Adrenal gland (tissue), 5 donors: ENCODE measurements around the gene MED27.

Source experiments
- CTCF ChIP-seq, 6 experiments: fragments of 450-650 bp in 4 of 6; fragments of 200-600 bp in 2 of 6; sonication (generic) in 1 of 6; IDR thresholded peaks; 1 replicate in 5 of 6; 2 replicates in 1 of 6; pipeline versions ENCODE4 v1.5.1 to v1.8.0; 2016 to 2021; ENCODE audit warnings: antibody characterized with exemption in 6 of 6, mild to moderate bottlenecking in 2 of 6, moderate library complexity in 1 of 6
- POLR2A ChIP-seq, 2 donors: fragments of 450-650 bp; IDR thresholded peaks; one replicate each; pipeline ENCODE4 v1.6.1; 2017; ENCODE audit warnings: antibody characterized with exemption in 2 of 2, mild to moderate bottlenecking in 2 of 2, moderate library complexity in 1 of 2
- donor health status: DM: no; HTN: no; CAD: no.

GRCh38 chr9:131942146-131942720 is 137.4 kb downstream of the MED27 start:
- TF ChIP-seq POLR2A (IDR thresholded peaks at IDR 0.05): no peak
- TF ChIP-seq CTCF (IDR thresholded peaks at IDR 0.05): no peak
